GM12891 (cell line): ENCODE results near the gene RASGEF1C.

Source experiments
- POLR2A ChIP-seq: IDR thresholded peaks from 2 replicates; pipeline ENCODE4 v1.6.1; 2011; ENCODE audit warnings: low read depth, low read length, control low read depth
- POLR2AphosphoS5 ChIP-seq: IDR thresholded peaks from 2 replicates; pipeline ENCODE4 v1.6.1; 2011; ENCODE audit warnings: low read depth, low read length, control low read depth
- POU2F2 ChIP-seq: IDR thresholded peaks from 2 replicates; pipeline ENCODE4 v1.6.1; 2011; ENCODE audit warnings: low read depth, mild to moderate bottlenecking, control low read depth, low read length, moderate library complexity
- SPI1 ChIP-seq: IDR thresholded peaks from 2 replicates; pipeline ENCODE4 v1.6.1; 2011; ENCODE audit warnings: low read depth, low read length, control low read depth
- TAF1 ChIP-seq: IDR thresholded peaks from 2 replicates; pipeline ENCODE4 v1.6.1; 2011; ENCODE audit warnings: low read depth, low read length, control low read depth

GRCh38 chr5:180080486-180081280 lies 128.3 kb downstream of the RASGEF1C start:
- TF ChIP-seq TAF1 (no peak), POLR2AphosphoS5 (no peak), POU2F2 (no peak), POLR2A (no peak), SPI1 (no peak)
